ENCODE results near the gene DISP3. TPM values are rescaled to one million over a fixed set of nuclear protein-coding genes. Genes with fewer than 3 reads are reported as not detected.

The DISP3 gene
- total RNA-seq, 1 donor from 2014 or later = 0.05 TPM

- no peak for DNase-seq (ENCODE audit: low spot score)
- Mint-ChIP-seq H3K27ac (ENCODE audit: unreplicated experiment) (no peak overlapping the region), H3K9me3 (ENCODE audit: low read depth) (peaks cover 4% of the 10 kb centered on the region), H3K4me3 (ENCODE audit: unreplicated experiment) (no peak overlapping the region), H3K27me3 (ENCODE audit: low read depth) (peaks cover 17% of the 10 kb centered on the region), H3K4me1 (ENCODE audit: low read depth) (no peaks in the 10 kb centered on the region), H3K36me3 (ENCODE audit: low read depth) (no peaks in the 10 kb centered on the region)
- TF ChIP-seq CTCF (IDR thresholded peaks at IDR 0.05) = no peak
Observed at GRCh38 chr1:11492235-11492634, 13.3 kb downstream of the DISP3 start.

GRCh38 chr1:11493972-11494655 lies 15.2 kb downstream of the DISP3 start:
- no peak overlapping the region for H3K4me3 Mint-ChIP-seq (ENCODE audit: unreplicated experiment)
- H3K9me3 Mint-ChIP-seq (ENCODE audit: low read depth) = peaks cover 4% of the 10 kb centered on the region
- no peak for DNase-seq (ENCODE audit: low spot score)
- H3K4me1 Mint-ChIP-seq (ENCODE audit: low read depth) = no peaks in the 10 kb centered on the region
- no peaks in the 10 kb centered on the region for H3K36me3 Mint-ChIP-seq (ENCODE audit: low read depth)
- TF ChIP-seq CTCF (IDR thresholded peaks at IDR 0.05) = no peak
- H3K27me3 Mint-ChIP-seq (ENCODE audit: low read depth) = peaks cover 17% of the 10 kb centered on the region
- no peak overlapping the region for H3K27ac Mint-ChIP-seq (ENCODE audit: unreplicated experiment)

GRCh38 chr1:11494771-11495170 lies 15.8 kb downstream of the DISP3 start:
- H3K27ac Mint-ChIP-seq (ENCODE audit: unreplicated experiment) = no peak overlapping the region
- H3K4me3 Mint-ChIP-seq (ENCODE audit: unreplicated experiment) = no peak overlapping the region
- no peak for TF ChIP-seq CTCF (IDR thresholded peaks at IDR 0.05)
- H3K36me3 Mint-ChIP-seq (ENCODE audit: low read depth) = no peaks in the 10 kb centered on the region
- no peak for DNase-seq (ENCODE audit: low spot score)
- H3K27me3 Mint-ChIP-seq (ENCODE audit: low read depth) = peaks cover 19% of the 10 kb centered on the region
- no peaks in the 10 kb centered on the region for H3K4me1 Mint-ChIP-seq (ENCODE audit: low read depth)
- peaks cover 4% of the 10 kb centered on the region for H3K9me3 Mint-ChIP-seq (ENCODE audit: low read depth)

GRCh38 chr1:11495579-11495978 lies 16.6 kb downstream of the DISP3 start:
- Mint-ChIP-seq H3K27ac (ENCODE audit: unreplicated experiment) (no peak overlapping the region), H3K4me1 (ENCODE audit: low read depth) (no peaks in the 10 kb centered on the region), H3K9me3 (ENCODE audit: low read depth) (peaks cover 4% of the 10 kb centered on the region), H3K36me3 (ENCODE audit: low read depth) (no peaks in the 10 kb centered on the region), H3K27me3 (ENCODE audit: low read depth) (peaks cover 19% of the 10 kb centered on the region), H3K4me3 (ENCODE audit: unreplicated experiment) (no peak overlapping the region)
- DNase-seq (ENCODE audit: low spot score) = no peak
- no peak for TF ChIP-seq CTCF (IDR thresholded peaks at IDR 0.05)

GRCh38 chr1:11496551-11497080 lies 17.7 kb downstream of the DISP3 start:
- TF ChIP-seq CTCF (IDR thresholded peaks at IDR 0.05) = no peak
- Mint-ChIP-seq H3K27me3 (ENCODE audit: low read depth) (peaks cover 22% of the 10 kb centered on the region), H3K36me3 (ENCODE audit: low read depth) (no peaks in the 10 kb centered on the region), H3K9me3 (ENCODE audit: low read depth) (peaks cover 4% of the 10 kb centered on the region), H3K27ac (ENCODE audit: unreplicated experiment) (no peak overlapping the region), H3K4me3 (ENCODE audit: unreplicated experiment) (no peak overlapping the region), H3K4me1 (ENCODE audit: low read depth) (no peaks in the 10 kb centered on the region)
- no peak for DNase-seq (ENCODE audit: low spot score)
